ENCODE measurements around the gene ATP8B2. TPM values are rescaled to one million over a fixed set of nuclear protein-coding genes. Genes with fewer than 3 reads are reported as not detected.

The ATP8B2 gene
- total and polyA plus RNA-seq, 10 of the 15 experiments (the other 5 are each of a cell fraction or from before 2014, with no cell fraction given) = 0.44 to 61.8 (median 15.0) TPM

DNA sequence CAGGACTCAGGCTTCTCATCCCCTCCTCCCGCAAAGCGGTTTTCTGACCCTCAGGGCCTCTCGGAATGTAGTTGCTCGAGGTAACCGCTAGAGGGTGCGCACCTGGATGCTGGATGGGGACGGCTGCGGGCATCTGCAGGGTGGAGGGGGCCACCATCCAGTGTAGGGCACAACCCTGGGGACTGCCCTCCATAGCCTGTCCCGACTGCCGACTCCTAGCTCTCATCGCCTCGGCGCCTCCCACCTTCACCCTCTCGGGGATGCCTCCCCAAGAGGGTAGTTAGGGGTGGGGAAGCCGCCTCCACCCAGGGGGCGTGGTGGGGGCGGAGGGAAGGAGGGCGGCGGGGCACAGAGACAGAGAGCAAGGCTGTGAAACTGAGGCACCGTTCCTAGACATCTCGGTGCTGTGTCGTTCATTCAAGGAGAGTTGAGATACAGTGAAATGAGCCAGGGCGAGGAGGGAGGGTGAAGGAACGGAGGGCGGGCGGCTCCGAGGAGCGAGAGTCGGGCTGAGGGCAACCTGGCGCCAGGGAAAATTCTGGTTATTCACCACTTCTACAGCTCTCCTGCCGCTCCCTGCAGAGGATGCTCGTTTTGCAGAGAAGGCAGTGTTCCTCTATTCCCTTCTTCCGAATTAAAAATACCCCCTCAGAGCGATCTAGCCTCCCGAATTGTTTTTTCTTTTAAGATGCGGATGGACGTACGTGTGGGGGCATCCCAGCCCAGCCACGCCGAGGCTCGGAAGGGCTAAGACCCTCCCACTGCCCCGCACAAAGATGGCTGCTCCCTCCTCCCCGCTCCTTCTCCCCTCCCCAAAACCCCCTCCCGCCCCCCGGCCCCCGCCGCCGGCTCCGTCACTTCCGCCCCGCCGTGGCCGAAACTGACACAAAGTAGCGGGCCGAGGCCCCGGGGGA lies at the start of gene ATP8B2 (continued):
- TF ChIP-seq, protein P1, sequence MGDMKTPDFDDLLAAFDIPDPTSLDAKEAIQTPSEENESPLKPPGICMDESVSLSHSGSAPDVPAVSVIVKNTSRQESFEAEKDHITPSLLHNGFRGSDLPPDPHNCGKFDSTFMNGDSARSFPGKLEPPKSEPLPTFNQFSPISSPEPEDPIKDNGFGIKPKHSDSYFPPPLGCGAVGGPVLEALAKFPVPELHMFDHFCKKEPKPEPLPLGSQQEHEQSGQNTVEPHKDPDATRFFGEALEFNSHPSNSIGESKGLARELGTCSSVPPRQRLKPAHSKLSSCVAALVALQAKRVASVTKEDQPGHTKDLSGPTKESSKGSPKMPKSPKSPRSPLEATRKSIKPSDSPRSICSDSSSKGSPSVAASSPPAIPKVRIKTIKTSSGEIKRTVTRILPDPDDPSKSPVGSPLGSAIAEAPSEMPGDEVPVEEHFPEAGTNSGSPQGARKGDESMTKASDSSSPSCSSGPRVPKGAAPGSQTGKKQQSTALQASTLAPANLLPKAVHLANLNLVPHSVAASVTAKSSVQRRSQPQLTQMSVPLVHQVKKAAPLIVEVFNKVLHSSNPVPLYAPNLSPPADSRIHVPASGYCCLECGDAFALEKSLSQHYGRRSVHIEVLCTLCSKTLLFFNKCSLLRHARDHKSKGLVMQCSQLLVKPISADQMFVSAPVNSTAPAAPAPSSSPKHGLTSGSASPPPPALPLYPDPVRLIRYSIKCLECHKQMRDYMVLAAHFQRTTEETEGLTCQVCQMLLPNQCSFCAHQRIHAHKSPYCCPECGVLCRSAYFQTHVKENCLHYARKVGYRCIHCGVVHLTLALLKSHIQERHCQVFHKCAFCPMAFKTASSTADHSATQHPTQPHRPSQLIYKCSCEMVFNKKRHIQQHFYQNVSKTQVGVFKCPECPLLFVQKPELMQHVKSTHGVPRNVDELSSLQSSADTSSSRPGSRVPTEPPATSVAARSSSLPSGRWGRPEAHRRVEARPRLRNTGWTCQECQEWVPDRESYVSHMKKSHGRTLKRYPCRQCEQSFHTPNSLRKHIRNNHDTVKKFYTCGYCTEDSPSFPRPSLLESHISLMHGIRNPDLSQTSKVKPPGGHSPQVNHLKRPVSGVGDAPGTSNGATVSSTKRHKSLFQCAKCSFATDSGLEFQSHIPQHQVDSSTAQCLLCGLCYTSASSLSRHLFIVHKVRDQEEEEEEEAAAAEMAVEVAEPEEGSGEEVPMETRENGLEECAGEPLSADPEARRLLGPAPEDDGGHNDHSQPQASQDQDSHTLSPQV (IDR thresholded peaks at IDR 0.05) = 0 out of 2 replicates have a peak, but pooled peaks have one; percentile 12
- TF ChIP-seq SUPT20H (IDR thresholded peaks at IDR 0.05; ENCODE audit: borderline replicate concordance, control insufficient read depth, low read depth, low read length) (no peak), JUNB (IDR thresholded peaks at IDR 0.05) (no peak), SMAD5 (IDR thresholded peaks at IDR 0.05; ENCODE audit: low read depth) (no peak), POU2F2 (IDR thresholded peaks at IDR 0.05; ENCODE audit: borderline replicate concordance, low read depth, low read length) (no peak), GATAD2B (conservative IDR thresholded peaks at IDR 0.05; ENCODE audit: low read depth) (peak; percentile 54; the same call in 1 of the 2 replicates), TCF7 (IDR thresholded peaks at IDR 0.05; ENCODE audit: borderline replicate concordance) (no peak), RBBP5 (conservative IDR thresholded peaks at IDR 0.05) (no peak), CEBPB (IDR thresholded peaks at IDR 0.05; ENCODE audit: borderline replicate concordance in 1 of 2, low read depth in 2 of 2, low read length in 2 of 2) (no peak), ZSCAN29 (IDR thresholded peaks at IDR 0.05) (no peak), SIX5 (IDR thresholded peaks at IDR 0.05; ENCODE audit: low read depth, low read length, severe bottlenecking) (no peak), IKZF2 (IDR thresholded peaks at IDR 0.05) (no peak; a peak in 2 of 4 replicates), NFXL1 (IDR thresholded peaks at IDR 0.05; ENCODE audit: borderline replicate concordance) (no peak), RAD21 (IDR thresholded peaks at IDR 0.05; ENCODE audit: insufficient read depth, low read depth, low read length) (peak; percentile 54), CREB1 (IDR thresholded peaks at IDR 0.05; ENCODE audit: low read depth) (peak; percentile 57; the same call in 1 of the 2 replicates), ZZZ3 (IDR thresholded peaks at IDR 0.05; ENCODE audit: control insufficient read depth, insufficient read length, low read depth) (no peak), EGR1 (IDR thresholded peaks at IDR 0.05; ENCODE audit: borderline replicate concordance in 1 of 2, low read depth in 2 of 2, low read length in 2 of 2) (0 out of 3 replicates have a peak, but pooled peaks of 1 of the 2 experiments have one; percentile 33), YY1 (IDR thresholded peaks at IDR 0.05; ENCODE audit: low read depth, low read length) (peak; percentile 96)
- TF ChIP-seq, protein P2, sequence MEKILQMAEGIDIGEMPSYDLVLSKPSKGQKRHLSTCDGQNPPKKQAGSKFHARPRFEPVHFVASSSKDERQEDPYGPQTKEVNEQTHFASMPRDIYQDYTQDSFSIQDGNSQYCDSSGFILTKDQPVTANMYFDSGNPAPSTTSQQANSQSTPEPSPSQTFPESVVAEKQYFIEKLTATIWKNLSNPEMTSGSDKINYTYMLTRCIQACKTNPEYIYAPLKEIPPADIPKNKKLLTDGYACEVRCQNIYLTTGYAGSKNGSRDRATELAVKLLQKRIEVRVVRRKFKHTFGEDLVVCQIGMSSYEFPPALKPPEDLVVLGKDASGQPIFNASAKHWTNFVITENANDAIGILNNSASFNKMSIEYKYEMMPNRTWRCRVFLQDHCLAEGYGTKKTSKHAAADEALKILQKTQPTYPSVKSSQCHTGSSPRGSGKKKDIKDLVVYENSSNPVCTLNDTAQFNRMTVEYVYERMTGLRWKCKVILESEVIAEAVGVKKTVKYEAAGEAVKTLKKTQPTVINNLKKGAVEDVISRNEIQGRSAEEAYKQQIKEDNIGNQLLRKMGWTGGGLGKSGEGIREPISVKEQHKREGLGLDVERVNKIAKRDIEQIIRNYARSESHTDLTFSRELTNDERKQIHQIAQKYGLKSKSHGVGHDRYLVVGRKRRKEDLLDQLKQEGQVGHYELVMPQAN (conservative IDR thresholded peaks at IDR 0.05) = no peak
- TF ChIP-seq, protein P3, sequence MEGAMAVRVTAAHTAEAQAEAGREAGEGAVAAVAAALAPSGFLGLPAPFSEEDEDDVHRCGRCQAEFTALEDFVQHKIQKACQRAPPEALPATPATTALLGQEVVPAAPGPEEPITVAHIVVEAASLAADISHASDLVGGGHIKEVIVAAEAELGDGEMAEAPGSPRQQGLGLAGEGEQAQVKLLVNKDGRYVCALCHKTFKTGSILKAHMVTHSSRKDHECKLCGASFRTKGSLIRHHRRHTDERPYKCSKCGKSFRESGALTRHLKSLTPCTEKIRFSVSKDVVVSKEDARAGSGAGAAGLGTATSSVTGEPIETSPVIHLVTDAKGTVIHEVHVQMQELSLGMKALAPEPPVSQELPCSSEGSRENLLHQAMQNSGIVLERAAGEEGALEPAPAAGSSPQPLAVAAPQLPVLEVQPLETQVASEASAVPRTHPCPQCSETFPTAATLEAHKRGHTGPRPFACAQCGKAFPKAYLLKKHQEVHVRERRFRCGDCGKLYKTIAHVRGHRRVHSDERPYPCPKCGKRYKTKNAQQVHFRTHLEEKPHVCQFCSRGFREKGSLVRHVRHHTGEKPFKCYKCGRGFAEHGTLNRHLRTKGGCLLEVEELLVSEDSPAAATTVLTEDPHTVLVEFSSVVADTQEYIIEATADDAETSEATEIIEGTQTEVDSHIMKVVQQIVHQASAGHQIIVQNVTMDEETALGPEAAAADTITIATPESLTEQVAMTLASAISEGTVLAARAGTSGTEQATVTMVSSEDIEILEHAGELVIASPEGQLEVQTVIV (IDR thresholded peaks at IDR 0.05; ENCODE audit: borderline replicate concordance, partially characterized antibody) = no peak
- TF ChIP-seq, protein P4, sequence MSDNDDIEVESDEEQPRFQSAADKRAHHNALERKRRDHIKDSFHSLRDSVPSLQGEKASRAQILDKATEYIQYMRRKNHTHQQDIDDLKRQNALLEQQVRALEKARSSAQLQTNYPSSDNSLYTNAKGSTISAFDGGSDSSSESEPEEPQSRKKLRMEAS (IDR thresholded peaks at IDR 0.05; ENCODE audit: low read depth, low read length) = no peak; the same call in 1 of the 2 replicates
